HCT116 (cell line): Measurements from ENCODE around the gene ACSS2. TPM values are rescaled to one million over a fixed set of nuclear protein-coding genes. Genes with fewer than 3 reads are reported as not detected.

Experiments
- ATAC-seq: fragments of 200-7000 bp; cut with Tn5 transposase; 2 replicates; pipeline ENCODE4 v1.9.1; 2020; ENCODE audit warnings: mild to moderate bottlenecking, moderate library complexity
- BruUV-seq: library from RNA; stranded (reverse); fragments of 400-500 nt; replicated peaks from 2 replicates; lab custom pipeline; 2021; lab: Mats Ljungman, UMichigan
- CTCF ChIA-PET: fragments of 300-600 bp; sonication (Branson Sonifier 250); formaldehyde crosslinking; loops from one replicate; lab custom pipeline; 2021; ENCODE audit warnings: antibody characterized with exemption; lab: Charles Lee
- POLR2A ChIA-PET: fragments of 300-600, 350-600 bp; sonication (Branson Sonifier 250); formaldehyde crosslinking; loops from one replicate; lab custom pipeline; 2021; ENCODE audit warnings: antibody characterized with exemption; lab: Charles Lee
- RAD21 ChIA-PET, 2 experiments: fragments of 300-600 bp; sonication (Branson Sonifier 250); formaldehyde crosslinking; loops; one replicate each; lab custom pipeline; 2023; ENCODE audit warnings: low total read pairs in 2 of 2; ENCODE audit not compliant: uncharacterized antibody in 2 of 2, unreplicated experiment in 2 of 2, low non-redundant PET in 1 of 2; lab: Charles Lee
- DNase-seq: peaks from one replicate; pipeline ENCODE4 v3.0.0-alpha.2; 2010; ENCODE audit warnings: low read depth, low spot score
- H2AFZ ChIP-seq: fragments of 200-600 bp; shearing (Covaris generic), sonication (generic); 2 replicates; pipeline ENCODE4 v1.6.1; 2017; ENCODE audit warnings: low read depth, mixed run types, mixed read lengths, antibody characterized with exemption, low read length; ENCODE audit not compliant: poor library complexity, severe bottlenecking
- H3K27ac ChIP-seq: 2 replicates; pipeline ENCODE4 v1.5.1; 2012; ENCODE audit warnings: low read depth, low read length
- H3K27me3 ChIP-seq: fragments of 200-600 bp; sonication (generic); 2 replicates; pipeline ENCODE4 v1.6.1; 2016; ENCODE audit warnings: mixed run types, low read length, mixed read lengths; ENCODE audit not compliant: insufficient read depth
- H3K36me3 ChIP-seq, 2 experiments: fragments of 200-500 bp in 1 of 2; fragments of 200-600 bp in 1 of 2; sonication (Bioruptor generic) in 1 of 2; sonication (generic) in 1 of 2; 2 replicates each; pipeline versions ENCODE4 v1.5.1 to v1.6.1; 2014 to 2016; ENCODE audit warnings: low read length in 2 of 2, inconsistent platforms in 1 of 2, mixed read lengths in 1 of 2, mixed run types in 1 of 2; ENCODE audit not compliant: insufficient read depth in 2 of 2, control insufficient read depth in 1 of 2
- H3K4me1 ChIP-seq, 2 experiments: fragments of 200-600 bp in 1 of 2; sonication (generic) in 1 of 2; 2 replicates each; pipeline versions ENCODE4 v1.5.1 to v1.6.1; 2012 to 2017; ENCODE audit warnings: low read length in 2 of 2, inconsistent platforms in 1 of 2, mild to moderate bottlenecking in 1 of 2, mixed read lengths in 1 of 2, mixed run types in 1 of 2, moderate library complexity in 1 of 2; ENCODE audit not compliant: insufficient read depth in 2 of 2, control insufficient read depth in 1 of 2
- H3K4me2 ChIP-seq: fragments of 200-600 bp; sonication (generic); 2 replicates; pipeline ENCODE4 v1.6.1; 2017; ENCODE audit warnings: mixed run types, low read length, mixed read lengths
- H3K4me3 ChIP-seq, 2 experiments: fragments of 200-600 bp in 1 of 2; sonication (generic) in 1 of 2; replicated peaks in 1 of 2; 2 replicates each; pipeline ENCODE4 v1.5.1; 2011 to 2016; ENCODE audit warnings: low read length in 2 of 2, control low read depth in 1 of 2, low read depth in 1 of 2, mild to moderate bottlenecking in 1 of 2, mixed read lengths in 1 of 2, mixed run types in 1 of 2
- H3K79me2 ChIP-seq: fragments of 200-600 bp; sonication (generic); 2 replicates; pipeline ENCODE4 v1.6.1; 2017; ENCODE audit warnings: mild to moderate bottlenecking, mixed run types, low read length, moderate library complexity, mixed read lengths; ENCODE audit not compliant: insufficient read depth
- H3K9ac ChIP-seq: fragments of 200-600 bp; sonication (generic); 2 replicates; pipeline ENCODE4 v1.6.1; 2016; ENCODE audit warnings: low read length, mixed read lengths
- H3K9me2 ChIP-seq: fragments of 200-600 bp; sonication (generic), shearing (Covaris generic); 2 replicates; pipeline ENCODE4 v1.6.1; 2017; ENCODE audit warnings: mixed run types, mild to moderate bottlenecking, moderate library complexity; ENCODE audit not compliant: insufficient read depth
- H3K9me3 ChIP-seq, 2 experiments: fragments of 200-500 bp in 1 of 2; fragments of 200-600 bp in 1 of 2; sonication (Bioruptor generic) in 1 of 2; sonication (generic) in 1 of 2; 2 replicates each; pipeline ENCODE4 v1.6.1; 2014 to 2017; ENCODE audit warnings: low read length in 2 of 2, mixed read lengths in 2 of 2, inconsistent platforms in 1 of 2, low read depth in 1 of 2, mild to moderate bottlenecking in 1 of 2, mixed run types in 1 of 2, moderate library complexity in 1 of 2; ENCODE audit not compliant: control insufficient read depth in 1 of 2, insufficient read depth in 1 of 2
- H4K20me1 ChIP-seq: fragments of 200-600 bp; sonication (generic), shearing (Covaris generic); 2 replicates; pipeline ENCODE4 v1.6.1; 2017; ENCODE audit warnings: mixed run types, mild to moderate bottlenecking, moderate library complexity; ENCODE audit not compliant: insufficient read depth
- ATF3 ChIP-seq: IDR thresholded peaks from 2 replicates; pipeline ENCODE4 v1.6.1; 2012
- CEBPB ChIP-seq: IDR thresholded peaks from 2 replicates; pipeline ENCODE4 v1.6.1; 2012; ENCODE audit warnings: low read depth
- ELF1 ChIP-seq: IDR thresholded peaks from 2 replicates; pipeline ENCODE4 v1.6.1; 2012; ENCODE audit warnings: low read depth, borderline replicate concordance
- EZH2 ChIP-seq: fragments of 200-600 bp; sonication (generic); IDR thresholded peaks from 2 replicates; pipeline ENCODE4 v1.6.1; 2017; ENCODE audit warnings: antibody characterized with exemption, mixed run types
- EZH2phosphoT487 ChIP-seq: fragments of 200-600 bp; IDR thresholded peaks from 2 replicates; pipeline ENCODE4 v1.6.1; 2018; ENCODE audit warnings: antibody characterized with exemption, borderline replicate concordance
- JUND ChIP-seq: IDR thresholded peaks from 2 replicates; pipeline ENCODE4 v1.6.1; 2012
- MAX ChIP-seq: IDR thresholded peaks from 2 replicates; pipeline ENCODE4 v1.6.1; 2012
- POLR2A ChIP-seq: IDR thresholded peaks from 2 replicates; pipeline ENCODE4 v1.7.0; 2011; ENCODE audit warnings: borderline replicate concordance; ENCODE audit not compliant: insufficient read depth, insufficient read length; ENCODE audit errors: extremely low read depth
- POLR2AphosphoS5 ChIP-seq: IDR thresholded peaks from 2 replicates; pipeline ENCODE4 v1.6.1; 2011; ENCODE audit warnings: mild to moderate bottlenecking, low read depth, low read length, moderate library complexity
- REST ChIP-seq: IDR thresholded peaks from 2 replicates; pipeline ENCODE4 v1.6.1; 2012; ENCODE audit warnings: low read depth
- SIN3A ChIP-seq: IDR thresholded peaks from 2 replicates; pipeline ENCODE4 v1.6.1; 2012; ENCODE audit warnings: low read depth
- SP1 ChIP-seq: IDR thresholded peaks from 2 replicates; pipeline ENCODE4 v1.6.1; 2012; ENCODE audit warnings: low read depth
- TCF7L2 ChIP-seq: IDR thresholded peaks from 2 replicates; pipeline ENCODE4 v1.7.0; 2011; ENCODE audit warnings: borderline replicate concordance, inconsistent platforms; ENCODE audit not compliant: insufficient read depth, insufficient read length; ENCODE audit errors: extremely low read depth
- ZFX ChIP-seq: fragments of 450-650 bp; IDR thresholded peaks from 2 replicates; pipeline ENCODE4 v1.6.1; 2017
- ZNF274 ChIP-seq: fragments of 200-500 bp; sonication (Bioruptor generic); IDR thresholded peaks from 2 replicates; pipeline ENCODE4 v1.6.1; 2014; ENCODE audit warnings: mild to moderate bottlenecking, low read depth, low read length, inconsistent platforms
- intact Hi-C: fragments of 100-400 bp; cut with micrococcal nuclease; formaldehyde crosslinking; loops from 2 replicates; pipeline ENCODE4 v1.10.0; 2022
- total RNA-seq: library from RNA; stranded (reverse); gene quantifications from one replicate; pipeline ENCODE4 v1.2.1, GENCODE V29; 2021; ENCODE audit not compliant: unreplicated experiment

Gene ACSS2
- total RNA-seq, 1 experiment from 2014 or later, result 71.7 TPM

- no peak overlapping the region for H3K9ac ChIP-seq
- no peaks in the 10 kb centered on the region for H3K9me3 ChIP-seq
- no peaks in the 10 kb centered on the region for H3K9me2 ChIP-seq
- H3K79me2 ChIP-seq, result no peaks in the 10 kb centered on the region
- POLR2A ChIA-PET, result no interaction called here
- no peak for DNase-seq
- CTCF ChIA-PET, result no interaction called here
- RAD21 ChIA-PET, result no interaction called here
- no peak for ATAC-seq
- intact Hi-C loops, result no loop called here
- no TSS peak for BruUV-seq
- H3K36me3 ChIP-seq, result no peaks in the 10 kb centered on the region; a peak in 1 of 4 replicates
- no peak overlapping the region for H3K4me3 ChIP-seq
- no peak overlapping the region for H3K27ac ChIP-seq
- no peak overlapping the region for H2AFZ ChIP-seq
- no peaks in the 10 kb centered on the region; a peak in 1 of 4 replicates for H3K4me1 ChIP-seq
- no peak overlapping the region for H3K4me2 ChIP-seq
- TF ChIP-seq EZH2 (no peak), SP1 (no peak), TCF7L2 (no peak), ELF1 (no peak), EZH2phosphoT487 (no peak), ATF3 (no peak), CEBPB (no peak), MAX (no peak), SIN3A (no peak), ZNF274 (no peak)
- H3K27me3 ChIP-seq, result no peaks in the 10 kb centered on the region
- no peaks in the 10 kb centered on the region for H4K20me1 ChIP-seq
Measured at GRCh38 chr20:34916774-34917354, 40.5 kb downstream of the ACSS2 start.

- intact Hi-C loops, result no loop called here
- H3K9ac ChIP-seq, result no peak overlapping the region
- no peak overlapping the region for H3K4me3 ChIP-seq
- H3K27ac ChIP-seq, result no peak overlapping the region
- POLR2A ChIA-PET, result no interaction called here
- H3K9me2 ChIP-seq, result no peaks in the 10 kb centered on the region
- H3K79me2 ChIP-seq, result no peaks in the 10 kb centered on the region
- peaks cover 3 to 10% of the 10 kb centered on the region in 2 experiments; a peak in 3 of 4 replicates for H3K4me1 ChIP-seq
- H3K9me3 ChIP-seq, result peaks cover 0 to 6% of the 10 kb centered on the region in 2 experiments; a peak in 2 of 4 replicates
- DNase-seq (no peak), ATAC-seq (no peak)
- H3K4me2 ChIP-seq, result no peak overlapping the region
- TF ChIP-seq SP1 (no peak), ATF3 (no peak), REST (no peak), SIN3A (no peak), ZFX (no peak), ELF1 (no peak), POLR2AphosphoS5 (no peak), JUND (no peak), CEBPB (no peak), POLR2A (no peak), ZNF274 (no peak), EZH2 (no peak)
- no peaks in the 10 kb centered on the region for H4K20me1 ChIP-seq
- RAD21 ChIA-PET, result no interaction called here
- CTCF ChIA-PET, result no interaction called here
- peaks cover 0 to 23% of the 10 kb centered on the region in 2 experiments; a peak in 2 of 4 replicates for H3K36me3 ChIP-seq
- H3K27me3 ChIP-seq, result no peaks in the 10 kb centered on the region
- no peak overlapping the region for H2AFZ ChIP-seq
- BruUV-seq, result no TSS peak
Measured at GRCh38 chr20:34920055-34920454, 43.6 kb downstream of the ACSS2 start.
